Suppressor macrophage treated with lipopolysaccharide for 4 hours (primary cell): ENCODE data around the gene SYT3.
"Not testable (repeated sequence)": the region's sequence is repeated elsewhere in the genome, so short reads cannot be mapped to it uniquely, and the experiment has no call there.

Experiments used
- DNase-seq: peaks from one replicate; pipeline ENCODE4 v3.0.0-alpha.2; 2020

Gene SYT3

DNA sequence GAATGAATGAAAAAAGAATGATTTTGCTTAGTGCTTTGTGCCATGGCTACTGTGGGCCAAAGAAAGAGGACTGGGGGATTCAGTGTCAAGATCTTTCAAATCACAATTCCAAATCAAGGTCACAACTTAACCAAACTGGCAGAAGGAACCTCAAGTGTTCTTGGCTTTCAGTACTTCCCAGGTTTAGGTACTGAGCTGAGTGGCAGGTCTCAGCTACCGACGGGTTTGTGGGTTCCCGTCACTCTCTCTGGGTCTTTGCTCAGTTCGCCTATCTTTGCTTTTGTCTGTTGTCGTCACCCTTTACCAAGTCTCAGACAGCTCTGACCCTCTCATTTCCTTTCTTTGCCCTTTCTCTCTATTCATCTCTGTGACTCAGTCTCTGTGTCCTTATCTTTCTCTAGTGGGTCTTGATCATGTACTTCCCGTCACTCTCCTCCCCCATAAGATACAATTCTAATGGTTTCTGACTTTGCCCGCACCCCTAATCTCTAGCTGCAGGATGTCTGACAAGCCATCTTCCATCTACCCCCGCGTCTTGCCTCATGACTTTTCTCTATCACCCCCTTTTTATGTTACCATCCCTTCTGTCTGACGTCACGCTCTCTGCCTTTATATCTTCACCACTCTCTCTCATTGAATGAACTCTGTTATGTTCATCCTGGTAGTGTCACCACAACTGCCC lies 38.1 kb downstream of the SYT3 start:
- no peak for DNase-seq

GRCh38 chr19:50599427-50599826 lies 40.3 kb downstream of the SYT3 start:
- no peak for DNase-seq

DNA sequence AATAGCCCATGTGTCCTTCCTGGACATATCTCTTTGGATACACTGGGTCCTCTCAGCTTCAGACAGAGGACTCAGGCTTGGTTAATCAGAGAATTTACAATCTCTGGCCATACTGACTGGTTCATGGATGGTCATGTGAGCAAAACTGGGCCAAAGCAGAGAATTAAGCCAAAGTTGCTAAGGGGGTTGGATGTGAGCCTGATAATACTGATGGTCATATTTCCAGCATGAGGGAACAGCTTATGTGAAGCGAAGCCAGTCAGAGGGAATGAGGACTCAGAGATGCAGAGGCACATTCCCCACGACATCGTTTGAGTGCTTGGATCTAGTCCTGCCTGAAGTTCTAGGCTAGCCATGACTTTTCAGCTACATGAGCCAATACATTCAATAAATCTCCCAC lies 49.5 kb downstream of the SYT3 start:
- DNase-seq = no peak

DNA sequence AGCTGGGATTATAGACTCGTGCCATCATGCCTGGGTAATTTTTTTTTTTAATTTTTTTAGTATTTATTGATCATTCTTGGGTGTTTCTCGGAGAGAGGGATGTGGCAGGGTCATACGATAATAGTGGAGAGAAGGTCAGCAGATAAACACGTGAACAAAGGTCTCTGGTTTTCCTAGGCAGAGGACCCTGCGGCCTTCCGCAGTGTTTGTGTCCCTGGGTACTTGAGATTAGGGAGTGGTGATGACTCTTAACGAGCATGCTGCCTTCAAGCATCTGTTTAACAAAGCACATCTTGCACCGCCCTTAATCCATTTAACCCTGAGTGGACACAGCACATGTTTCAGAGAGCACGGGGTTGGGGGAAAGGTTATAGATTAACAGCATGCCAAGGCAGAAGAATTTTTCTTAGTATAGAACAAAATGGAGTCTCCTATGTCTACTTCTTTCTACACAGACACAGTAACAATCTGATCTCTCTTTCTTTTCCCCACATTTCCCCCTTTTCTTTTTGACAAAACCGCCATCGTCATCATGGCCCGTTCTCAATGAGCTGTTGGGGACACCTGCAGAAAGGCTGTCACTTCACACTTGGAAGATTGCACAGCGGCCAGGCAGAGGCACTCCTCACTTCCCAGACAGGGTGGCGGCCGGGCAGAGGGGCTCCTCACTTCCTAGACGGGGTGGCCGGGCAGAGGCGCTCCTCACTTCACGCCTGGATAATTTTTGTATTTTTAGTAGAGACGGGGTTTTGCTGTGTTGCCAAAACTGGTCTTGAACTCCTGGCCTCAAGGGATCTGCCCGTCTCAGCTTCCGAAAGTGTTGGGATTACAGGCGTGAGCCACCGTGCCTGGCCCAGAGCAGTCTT lies 57.7 kb downstream of the SYT3 start:
- DNase-seq = not testable (repeated sequence)

- DNase-seq = no peak
Observed at GRCh38 chr19:50580970-50581634, 58.6 kb downstream of the SYT3 start.

- no peak for DNase-seq
Observed at GRCh38 chr19:50580240-50580639, 59.4 kb downstream of the SYT3 start.

DNA sequence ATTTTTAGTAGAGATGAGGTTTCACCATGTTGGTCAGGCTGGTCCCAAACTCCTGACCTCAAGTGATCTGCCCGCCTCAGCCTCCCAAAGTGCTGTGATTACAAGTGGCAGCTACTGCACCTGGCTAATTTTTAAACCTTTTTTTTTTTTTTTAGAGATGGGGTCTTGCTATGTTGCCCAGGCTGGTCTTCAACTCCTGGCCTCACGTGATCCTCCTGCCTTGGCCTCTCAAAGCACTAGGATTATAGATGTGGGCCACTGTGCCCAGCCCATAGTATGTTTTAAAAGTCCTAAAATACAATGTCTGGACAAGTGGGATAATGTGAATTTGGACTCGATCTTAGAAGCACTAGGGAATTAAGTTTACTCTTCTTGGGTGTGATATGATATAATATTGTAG lies 62.9 kb downstream of the SYT3 start:
- DNase-seq = not testable (repeated sequence)

DNA sequence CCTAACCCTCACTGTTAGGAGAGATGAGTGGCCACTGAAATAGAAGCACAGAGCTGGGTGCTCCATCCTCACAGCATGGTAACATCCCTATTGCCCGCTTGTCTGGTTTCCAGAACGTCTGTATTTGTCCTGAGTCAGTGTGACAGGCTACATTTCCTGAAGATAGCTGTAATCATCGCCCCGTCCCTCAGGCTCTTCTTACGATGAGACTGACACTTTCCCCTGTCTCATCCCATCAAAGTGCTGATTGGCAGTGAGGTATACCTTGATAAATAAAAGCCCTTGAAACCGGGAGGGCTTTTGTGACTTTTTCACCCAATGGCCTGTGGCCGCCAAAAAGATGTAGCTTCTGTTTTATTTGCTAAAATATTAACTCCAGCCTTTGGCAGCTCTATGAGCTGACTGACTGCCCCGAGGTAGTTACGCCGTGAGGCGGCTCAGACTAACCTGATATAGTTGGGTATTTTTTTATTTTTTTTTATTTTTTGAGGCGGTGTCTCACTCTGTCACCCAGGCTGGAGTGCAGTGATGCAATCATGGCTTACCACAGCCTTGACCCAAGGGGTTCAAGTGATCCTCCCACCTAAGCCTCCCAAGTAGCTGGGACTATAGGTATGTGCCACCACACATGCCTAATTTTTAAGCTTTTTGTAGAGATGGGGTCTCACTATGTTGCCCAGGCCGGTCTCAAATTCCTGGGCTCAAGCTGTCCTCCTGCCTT lies 65.8 kb downstream of the SYT3 start:
- DNase-seq = no peak
